K562 (cell line): ENCODE results near the gene SOWAHA. TPM values are rescaled to one million over a fixed set of nuclear protein-coding genes. Genes with fewer than 3 reads are reported as not detected.

Experiments
- ARHGAP35 ChIP-seq: fragments of 450-650 bp; IDR thresholded peaks from 2 replicates; pipeline ENCODE4 v1.6.1; 2018; ENCODE audit not compliant: partially characterized antibody
- ATF2 ChIP-seq: sonication (generic); formaldehyde crosslinking; IDR thresholded peaks from 2 replicates; pipeline ENCODE4 v1.8.1; 2022; ENCODE audit warnings: missing genetic modification reagents
- CREM ChIP-seq: IDR thresholded peaks from 2 replicates; pipeline ENCODE4 v1.6.1; 2014; ENCODE audit warnings: antibody characterized with exemption, low read depth
- CXXC5 ChIP-seq: fragments of 250-450 bp; sonication (Bioruptor Pico); IDR thresholded peaks from 2 replicates; pipeline ENCODE4 v1.8.0; 2022; ENCODE audit warnings: inconsistent platforms, mild to moderate bottlenecking, moderate library complexity
- DPF2 ChIP-seq: fragments of 450-650 bp; IDR thresholded peaks from 2 replicates; pipeline ENCODE4 v1.6.1; 2016
- ELK3 ChIP-seq: fragments of 450-650 bp; formaldehyde crosslinking; IDR thresholded peaks from 2 replicates; pipeline ENCODE4 v1.4.0; 2020; ENCODE audit warnings: mild to moderate bottlenecking
- ETV1 ChIP-seq: fragments of 450-650 bp; conservative IDR thresholded peaks from 2 replicates; pipeline ENCODE4 v1.6.1; 2016; ENCODE audit warnings: missing genetic modification characterization, control low read depth, low read depth, missing compliant biosample characterization
- HDAC2 ChIP-seq: fragments of 450-650 bp; IDR thresholded peaks from 2 replicates; pipeline ENCODE4 v1.6.1; 2016; ENCODE audit warnings: mild to moderate bottlenecking
- JUND ChIP-seq, 2 experiments: IDR thresholded peaks; 2 replicates in 1 of 2; 3 replicates in 1 of 2; pipeline ENCODE4 v1.6.1; 2011; ENCODE audit warnings: borderline replicate concordance in 2 of 2, low read depth in 2 of 2, low read length in 2 of 2, improper control_type of control experiment in 1 of 2, missing biosample characterization in 1 of 2, missing genetic modification characterization in 1 of 2, missing genetic modification reagents in 1 of 2
- NFIC ChIP-seq: fragments of 450-650 bp; IDR thresholded peaks from 2 replicates; pipeline ENCODE4 v1.6.1; 2017; ENCODE audit warnings: mild to moderate bottlenecking, inconsistent platforms
- NR2C2 ChIP-seq, 2 experiments: fragments of 200-800 bp in 1 of 2; sonication (Bioruptor generic) in 1 of 2; sonication (generic) in 1 of 2; formaldehyde crosslinking in 1 of 2; IDR thresholded peaks; 2 replicates each; pipeline versions ENCODE4 v1.6.1 to v1.8.0; 2016 to 2022; ENCODE audit warnings: mild to moderate bottlenecking in 1 of 2, missing compliant biosample characterization in 1 of 2, missing genetic modification characterization in 1 of 2, missing genetic modification reagents in 1 of 2
- NRF1 ChIP-seq, 2 experiments: fragments of 450-650 bp; IDR thresholded peaks in 1 of 2; conservative IDR thresholded peaks in 1 of 2; 2 replicates each; pipeline ENCODE4 v1.6.1; 2014; ENCODE audit warnings: mild to moderate bottlenecking in 2 of 2
- PHTF2 ChIP-seq: fragments of 250-450 bp; sonication (Bioruptor Pico); IDR thresholded peaks from 2 replicates; pipeline ENCODE4 v1.5.0; 2021; ENCODE audit warnings: mild to moderate bottlenecking
- PML ChIP-seq: IDR thresholded peaks from 2 replicates; pipeline ENCODE4 v1.6.1; 2012; ENCODE audit warnings: low read length, inconsistent platforms
- POLR2AphosphoS5 ChIP-seq: IDR thresholded peaks from 2 replicates; pipeline ENCODE4 v1.6.1; 2011; ENCODE audit warnings: mild to moderate bottlenecking, low read depth, low read length, moderate library complexity; ENCODE audit not compliant: control insufficient read depth, insufficient read depth
- RBFOX2 ChIP-seq: fragments of 200-400 bp; formaldehyde crosslinking; IDR thresholded peaks from 2 replicates; pipeline ENCODE4 v1.6.1; 2017; ENCODE audit warnings: low read depth, mild to moderate bottlenecking, low read length, moderate library complexity
- SUPT5H ChIP-seq: fragments of 450-650 bp; IDR thresholded peaks from 2 replicates; pipeline ENCODE4 v1.6.1; 2016
- TAF1 ChIP-seq: IDR thresholded peaks from 2 replicates; pipeline ENCODE4 v1.6.1; 2011; ENCODE audit warnings: mild to moderate bottlenecking, low read length, moderate library complexity; ENCODE audit not compliant: insufficient read depth, control insufficient read depth, severe bottlenecking; ENCODE audit errors: extremely low read depth
- TARDBP ChIP-seq: fragments of 450-650 bp; IDR thresholded peaks from 2 replicates; pipeline ENCODE4 v1.6.1; 2016
- TFAP4 ChIP-seq: sonication (generic); formaldehyde crosslinking; IDR thresholded peaks from 2 replicates; pipeline ENCODE4 v1.8.0; 2022; ENCODE audit warnings: missing genetic modification reagents, mild to moderate bottlenecking, moderate library complexity, borderline replicate concordance
- ZNF121 ChIP-seq: sonication (generic); formaldehyde crosslinking; conservative IDR thresholded peaks from 2 replicates; pipeline ENCODE4 v1.8.0; 2022; ENCODE audit warnings: missing genetic modification reagents
- ZNF707 ChIP-seq: fragments of 250-450 bp; sonication (Bioruptor Pico); conservative IDR thresholded peaks from 2 replicates; pipeline ENCODE4 v1.8.0; 2022; ENCODE audit warnings: inconsistent platforms, mild to moderate bottlenecking, moderate library complexity
- ZNF76 ChIP-seq: fragments of 250-450 bp; sonication (Bioruptor Pico); IDR thresholded peaks from 2 replicates; pipeline ENCODE4 v1.4.0; 2020; ENCODE audit warnings: mild to moderate bottlenecking, moderate library complexity, borderline replicate concordance
- polyA plus RNA-seq, 8 experiments: library from polyadenylated mRNA; depleted of rRNA in 4 of 8; stranded (reverse) in 5 of 8; unstranded in 3 of 8; fragments of >200 nt; fragmentation: Nextera tagmentation in 2 of 8; fragmentation: Illumina TruSeq in 1 of 8; extraction: Ambion mirVana in 2 of 8; extraction: Trizol in 1 of 8; gene quantifications; 2 replicates each; pipeline versions ENCODE4 v1.2.1 to v1.2.3, GENCODE V29; 2011 to 2014; ENCODE audit warnings: inconsistent platforms in 1 of 8, missing spikeins in 1 of 8
- total RNA-seq, 7 experiments: library from RNA; depleted of rRNA in 6 of 7; stranded (reverse); fragments of >200 nt in 6 of 7; fragmentation: Illumina TruSeq in 2 of 7; extraction: Trizol in 2 of 7; gene quantifications; 2 replicates each; pipeline versions ENCODE4 v1.2.1 to v1.2.3, GENCODE V29; 2011 to 2021; ENCODE audit warnings: low replicate concordance in 1 of 7
- TF ChIP-seq, protein P1 (sequence below): fragments of 450-650 bp; conservative IDR thresholded peaks from 2 replicates; pipeline ENCODE4 v1.6.1; 2016; ENCODE audit warnings: missing genetic modification characterization, low read depth, mild to moderate bottlenecking, missing compliant biosample characterization, moderate library complexity

The SOWAHA gene
- total and polyA plus RNA-seq, 9 of the 15 experiments (the other 6 are each of a cell fraction or from before 2014, with no cell fraction given): not detected

GRCh38 chr5:132830436-132831094, 17.5 kb downstream of the SOWAHA start, which contains the start of gene SHROOM1 (continued):
- TF ChIP-seq TAF1 (peak; percentile 87), NFIC (no peak), NR2C2 (CRISPR knock-in tag; IDR thresholded peaks at IDR 0.05) (no peak), NR2C2 (tag; IDR thresholded peaks at IDR 0.05) (peak; percentile 60), ETV1 (tag) (peak; percentile 55), CREM (peak; percentile 83), ELK3 (no peak), NRF1 (conservative IDR thresholded peaks at IDR 0.05 in 1 of 2, IDR thresholded peaks at IDR 0.05 in 1 of 2) (peak; percentile 63 to 69; a peak in 3 of 4 replicates), JUND (IDR thresholded peaks at IDR 0.05; ENCODE audit: borderline replicate concordance, low read depth, low read length) (peak; percentile 78), JUND (tag; IDR thresholded peaks at IDR 0.05; ENCODE audit: borderline replicate concordance, low read depth, low read length) (no peak; the same call in 2 of the 3 replicates), PML (peak; percentile 81), RBFOX2 (peak; percentile 92), ZNF707 (CRISPR knock-in tag) (no peak), PHTF2 (CRISPR knock-in tag) (no peak), HDAC2 (no peak), CXXC5 (peak; percentile 88), TFAP4 (CRISPR knock-in tag) (0 out of 2 replicates have a peak, but pooled peaks have one; percentile 9), ATF2 (CRISPR knock-in tag) (0 out of 2 replicates have a peak, but pooled peaks have one; percentile 32), ZNF76 (CRISPR knock-in tag) (0 out of 2 replicates have a peak, but pooled peaks have one; percentile 71), POLR2AphosphoS5 (peak; percentile 61; the same call in 1 of the 2 replicates), ARHGAP35 (no peak), SUPT5H (peak; percentile 80), TARDBP (0 out of 2 replicates have a peak, but pooled peaks have one; percentile 30), DPF2 (peak; percentile 59; the same call in 1 of the 2 replicates), ZNF121 (CRISPR knock-in tag) (0 out of 2 replicates have a peak, but pooled peaks have one; percentile 1)
- TF ChIP-seq, protein P1, sequence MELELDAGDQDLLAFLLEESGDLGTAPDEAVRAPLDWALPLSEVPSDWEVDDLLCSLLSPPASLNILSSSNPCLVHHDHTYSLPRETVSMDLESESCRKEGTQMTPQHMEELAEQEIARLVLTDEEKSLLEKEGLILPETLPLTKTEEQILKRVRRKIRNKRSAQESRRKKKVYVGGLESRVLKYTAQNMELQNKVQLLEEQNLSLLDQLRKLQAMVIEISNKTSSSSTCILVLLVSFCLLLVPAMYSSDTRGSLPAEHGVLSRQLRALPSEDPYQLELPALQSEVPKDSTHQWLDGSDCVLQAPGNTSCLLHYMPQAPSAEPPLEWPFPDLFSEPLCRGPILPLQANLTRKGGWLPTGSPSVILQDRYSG (tag): peak; percentile 71; the same call in 1 of the 2 replicates
